HPDE6-E6E7 (cell line): ENCODE data around the gene FAM210A.

Experiments
- DNase-seq: peaks from one replicate; pipeline ENCODE4 v3.0.0; 2011; ENCODE audit warnings: missing footprints; ENCODE audit errors: extremely low spot score

The FAM210A gene

DNA sequence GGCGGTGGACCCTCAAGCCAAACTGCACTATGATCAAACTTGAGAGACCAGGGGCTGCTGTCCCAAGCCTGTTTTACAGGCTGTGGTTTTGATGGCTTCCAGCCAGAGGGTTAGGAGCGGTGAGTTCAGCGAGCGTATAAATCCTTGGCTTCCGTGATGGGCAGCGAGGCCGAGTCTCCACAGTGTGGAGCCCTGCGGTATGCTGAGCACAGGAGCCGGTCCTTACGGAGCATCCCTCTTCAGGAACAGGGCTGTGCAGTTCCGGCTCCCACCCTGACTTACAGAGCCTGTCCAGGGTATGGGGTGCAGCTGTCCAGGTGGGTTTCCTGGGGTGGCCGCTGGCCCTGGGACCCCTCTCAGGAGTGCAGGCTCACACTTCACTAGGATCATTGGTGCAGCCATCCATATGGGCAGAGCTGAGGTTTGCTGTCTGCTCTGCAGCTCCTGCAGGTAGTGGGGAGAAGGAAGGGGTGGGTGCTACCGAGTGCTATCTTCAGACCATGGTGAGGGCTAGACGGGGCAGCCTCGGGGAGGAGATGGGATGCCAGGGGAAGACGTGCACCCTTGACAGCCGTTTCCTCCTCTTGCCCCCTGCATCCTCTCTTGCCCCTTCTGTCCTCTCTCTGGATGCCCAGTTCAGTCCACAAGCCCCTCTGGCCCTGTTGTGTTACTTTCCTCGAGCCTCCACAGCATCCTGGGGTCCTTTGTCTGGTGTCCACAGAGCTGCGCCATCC, 104.3 kb downstream of the FAM210A start:
- DNase-seq = no peak

DNA sequence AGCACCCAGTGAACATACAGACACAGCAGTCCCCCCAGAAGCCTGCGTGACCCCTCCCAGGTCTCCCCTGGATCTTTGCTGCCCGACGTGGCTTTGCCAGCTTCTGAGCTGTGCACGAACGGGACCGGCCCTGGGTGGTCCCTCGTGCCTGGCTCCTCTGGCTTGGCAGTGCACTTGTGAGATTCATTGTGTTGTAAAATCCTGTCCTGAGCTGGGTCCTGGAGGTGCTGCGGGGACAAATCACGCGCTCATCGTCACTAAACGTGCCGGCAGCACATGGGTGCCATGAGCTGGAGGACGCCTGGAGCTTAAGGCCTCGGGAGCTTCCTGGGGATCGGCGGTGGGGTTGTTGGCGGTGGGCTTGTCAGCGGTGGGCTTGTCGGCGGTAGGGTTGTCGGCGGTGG, 104.9 kb downstream of the FAM210A start:
- no peak for DNase-seq

DNA sequence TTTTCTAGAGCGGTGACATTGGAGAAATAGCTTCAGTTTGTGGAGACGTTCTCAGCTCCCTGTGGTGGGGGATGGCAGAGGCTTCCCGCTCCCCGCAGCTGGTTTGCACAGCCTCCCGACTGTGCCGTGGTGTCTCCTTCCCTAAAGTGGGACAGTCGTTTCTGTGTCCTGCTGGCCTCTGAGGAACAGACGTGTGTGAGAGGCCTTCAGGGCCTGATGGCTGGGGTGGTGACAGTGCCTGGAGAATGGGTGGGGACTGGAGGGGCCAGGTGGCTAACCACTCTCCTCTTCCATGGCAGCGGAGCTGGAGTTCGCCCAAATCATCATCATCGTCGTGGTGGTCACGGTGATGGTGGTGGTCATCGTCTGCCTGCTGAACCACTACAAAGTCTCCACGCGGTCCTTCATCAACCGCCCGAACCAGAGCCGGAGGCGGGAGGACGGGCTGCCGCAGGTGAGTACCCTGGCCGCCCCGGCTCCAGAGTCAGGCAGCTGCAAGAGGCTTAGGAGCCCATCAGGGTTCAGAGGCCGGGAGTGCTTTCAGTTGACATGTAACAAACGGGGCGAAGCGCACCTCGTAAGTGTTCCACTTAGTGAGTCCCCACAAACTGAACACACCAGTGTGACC, 105.4 kb downstream of the FAM210A start:
- DNase-seq = no peak

DNA sequence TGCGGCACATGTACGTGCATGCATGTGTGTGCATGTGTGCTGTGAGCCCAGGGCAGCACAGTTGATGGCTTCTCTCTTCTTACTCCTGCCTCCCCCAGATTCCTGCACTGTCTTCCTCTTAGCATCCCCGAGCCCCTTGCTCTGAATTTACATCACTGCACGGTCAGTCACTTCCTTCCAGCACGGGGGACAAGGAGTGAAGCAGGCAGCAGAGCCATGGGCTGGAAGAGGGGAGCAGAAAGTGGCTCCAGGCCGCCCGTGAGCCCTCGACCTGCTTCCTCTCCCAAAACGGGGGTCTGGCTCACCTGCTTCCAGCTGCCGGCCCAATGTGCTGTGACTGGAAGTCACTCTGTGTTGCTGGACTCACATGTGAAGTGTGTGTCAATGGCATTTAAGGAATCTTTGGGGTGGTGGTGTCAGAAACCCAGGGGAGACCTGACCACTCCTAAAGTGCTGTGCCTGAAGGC, 106.1 kb downstream of the FAM210A start:
- DNase-seq = no peak

DNA sequence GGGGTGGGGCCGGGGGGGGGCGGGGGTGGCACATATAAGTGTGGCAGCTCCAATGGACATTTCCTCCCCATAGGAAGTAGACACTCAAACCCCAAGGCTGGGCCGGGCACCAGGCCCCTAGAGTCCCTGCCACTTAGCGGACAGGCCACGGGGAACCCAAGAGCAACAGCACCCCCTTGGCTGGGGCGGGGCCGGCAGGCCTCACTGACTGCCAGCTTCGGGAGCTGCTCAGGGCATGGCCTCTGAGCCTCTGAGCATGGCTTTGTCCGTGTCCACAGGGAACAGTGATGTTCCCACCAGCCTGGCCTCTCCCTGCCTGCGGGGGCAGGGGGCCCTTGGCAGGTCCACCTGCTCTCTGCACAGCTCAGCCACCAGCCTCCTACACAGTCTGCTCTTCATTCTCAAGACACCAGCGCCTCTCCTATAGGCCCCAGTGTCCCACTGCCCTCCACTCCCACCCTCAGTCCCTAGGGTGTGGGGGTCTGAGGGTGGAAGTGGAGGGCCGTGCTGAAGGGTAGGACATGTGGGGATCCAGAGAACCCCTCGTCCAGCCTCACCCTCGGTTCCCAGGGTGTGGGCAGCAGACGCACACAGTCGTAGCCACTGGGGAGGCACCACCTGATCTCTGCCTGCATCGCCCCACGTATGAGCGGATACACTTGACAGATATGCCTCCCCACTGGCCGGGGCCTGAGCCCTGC, 106.7 kb downstream of the FAM210A start:
- no peak for DNase-seq

DNA sequence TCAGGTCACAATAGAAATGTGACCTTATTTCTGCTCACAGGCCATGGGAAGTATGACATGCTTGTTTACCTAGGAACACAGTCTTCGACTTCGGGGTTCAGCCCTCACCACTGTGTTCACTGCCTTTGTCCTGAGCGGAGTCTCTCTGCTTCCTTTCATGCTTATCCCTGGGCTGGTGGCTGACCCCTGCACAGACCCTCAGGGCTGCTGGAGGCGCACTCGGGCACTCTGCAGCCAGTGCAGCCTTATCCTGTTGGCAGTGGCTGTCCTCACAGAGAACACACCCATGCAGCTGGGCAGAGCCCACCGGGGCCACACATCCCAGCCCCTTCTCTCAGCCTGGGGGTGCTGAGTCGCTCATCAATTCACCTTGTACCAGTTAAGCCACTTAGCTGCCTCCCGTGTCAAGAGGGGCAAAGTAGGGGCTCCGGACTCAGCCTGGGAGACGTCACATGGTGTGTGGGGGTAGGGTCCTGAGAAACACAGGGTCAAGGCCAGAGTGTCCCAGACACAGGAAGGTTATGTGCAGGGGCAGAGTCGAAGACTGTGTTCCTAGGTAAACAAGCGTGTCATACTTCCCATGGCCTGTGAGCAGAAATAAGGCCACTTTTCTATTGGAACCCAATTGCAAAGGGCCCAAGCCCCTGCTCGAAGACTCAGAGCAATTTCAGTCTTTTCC, 107.5 kb downstream of the FAM210A start:
- no peak for DNase-seq

DNA sequence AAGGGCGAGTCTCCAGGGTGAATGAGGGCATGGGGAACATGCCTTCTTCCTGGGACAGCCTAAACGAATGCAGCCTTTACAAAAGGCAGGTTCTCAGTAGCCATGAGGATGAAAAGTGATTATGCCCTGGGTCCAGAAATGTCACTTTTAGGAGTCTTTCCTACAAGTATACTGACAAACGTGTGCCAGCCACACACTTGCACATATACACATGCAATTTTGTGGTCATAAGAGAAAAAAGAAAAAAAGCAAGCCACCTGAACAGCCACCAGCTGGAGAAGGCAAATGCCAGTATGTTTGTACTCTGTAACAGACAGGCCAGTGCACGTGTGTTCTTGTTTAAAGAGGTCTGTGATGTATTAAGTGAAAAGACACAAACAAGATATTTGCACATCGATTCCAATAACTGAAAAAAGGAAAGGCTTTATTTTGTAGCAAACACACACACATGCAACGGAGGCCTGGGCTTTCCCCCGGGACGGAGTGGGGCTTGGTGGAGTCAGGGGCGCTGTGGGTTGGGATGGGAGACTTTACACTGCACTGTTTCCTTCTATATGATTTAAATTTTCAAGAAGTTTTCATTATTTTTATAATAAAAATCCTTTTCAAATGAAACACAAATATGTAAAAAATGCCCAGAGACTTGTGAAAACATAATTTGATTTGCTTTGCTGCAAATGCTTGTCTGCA, 108.4 kb downstream of the FAM210A start:
- no peak for DNase-seq

DNA sequence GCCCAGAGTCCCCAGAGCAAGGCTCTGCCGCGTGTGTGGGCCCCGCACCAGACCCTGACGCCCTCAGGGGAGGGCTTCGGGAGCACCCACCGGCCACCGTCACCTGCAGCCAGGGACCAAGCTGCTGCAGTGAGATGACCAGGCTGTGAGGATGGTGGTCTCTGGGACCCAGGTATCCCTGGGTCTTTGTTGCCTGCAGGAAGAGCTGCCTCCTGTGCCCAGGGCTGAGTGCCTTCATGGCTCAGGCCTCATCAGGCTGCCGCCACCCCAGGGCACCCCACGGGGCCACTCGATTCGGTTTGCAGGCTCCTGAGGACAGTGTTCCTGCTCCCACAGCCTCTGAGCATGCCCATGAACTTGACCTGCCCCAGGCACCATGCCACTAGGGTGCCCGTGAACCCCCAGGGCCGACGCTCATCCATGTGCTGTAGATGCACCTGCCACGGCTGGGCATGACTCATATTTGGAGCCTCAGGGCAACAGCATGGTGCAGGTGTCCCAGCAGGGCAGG, 109.8 kb downstream of the FAM210A start:
- DNase-seq = no peak

DNA sequence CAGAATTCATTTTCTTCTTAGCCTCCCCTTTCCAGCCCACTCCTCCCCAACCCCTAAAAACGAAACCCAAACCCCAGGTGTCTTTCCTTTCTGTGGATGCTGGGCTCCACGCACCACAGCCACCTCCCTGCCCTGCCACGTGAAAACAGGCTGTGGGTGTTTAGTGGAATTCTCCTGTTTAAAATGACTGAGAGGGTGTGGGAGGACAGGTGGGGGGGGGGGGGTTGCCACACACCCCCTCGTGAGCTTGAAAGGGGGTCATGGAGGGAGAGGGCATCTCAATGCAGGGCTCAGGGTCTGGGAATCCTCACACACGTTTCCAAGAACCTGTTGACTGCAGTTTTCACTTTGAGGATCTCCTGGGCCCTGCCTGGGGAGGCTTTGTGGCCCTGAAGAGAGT, 110.3 kb downstream of the FAM210A start:
- DNase-seq = no peak

DNA sequence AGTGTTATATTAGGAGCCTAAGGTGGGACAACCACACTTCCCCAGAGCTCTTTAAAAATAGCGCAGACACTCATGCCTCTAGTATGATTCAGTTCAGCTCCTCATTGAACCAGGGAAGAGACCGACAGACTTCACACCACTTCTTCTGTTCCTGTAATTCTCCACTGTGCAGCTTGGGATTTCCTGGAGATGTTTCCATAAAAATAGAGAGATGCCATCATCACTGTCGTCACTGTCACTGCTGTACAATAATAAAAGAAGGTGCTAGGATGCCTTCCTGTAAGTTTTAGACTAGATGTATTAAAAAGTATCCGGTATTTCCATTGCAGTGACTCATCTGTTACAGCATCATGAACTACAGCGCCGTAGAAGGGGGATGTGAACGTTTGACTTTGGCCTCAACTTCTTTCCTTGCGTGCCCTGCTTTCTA, 110.9 kb downstream of the FAM210A start:
- DNase-seq = no peak

DNA sequence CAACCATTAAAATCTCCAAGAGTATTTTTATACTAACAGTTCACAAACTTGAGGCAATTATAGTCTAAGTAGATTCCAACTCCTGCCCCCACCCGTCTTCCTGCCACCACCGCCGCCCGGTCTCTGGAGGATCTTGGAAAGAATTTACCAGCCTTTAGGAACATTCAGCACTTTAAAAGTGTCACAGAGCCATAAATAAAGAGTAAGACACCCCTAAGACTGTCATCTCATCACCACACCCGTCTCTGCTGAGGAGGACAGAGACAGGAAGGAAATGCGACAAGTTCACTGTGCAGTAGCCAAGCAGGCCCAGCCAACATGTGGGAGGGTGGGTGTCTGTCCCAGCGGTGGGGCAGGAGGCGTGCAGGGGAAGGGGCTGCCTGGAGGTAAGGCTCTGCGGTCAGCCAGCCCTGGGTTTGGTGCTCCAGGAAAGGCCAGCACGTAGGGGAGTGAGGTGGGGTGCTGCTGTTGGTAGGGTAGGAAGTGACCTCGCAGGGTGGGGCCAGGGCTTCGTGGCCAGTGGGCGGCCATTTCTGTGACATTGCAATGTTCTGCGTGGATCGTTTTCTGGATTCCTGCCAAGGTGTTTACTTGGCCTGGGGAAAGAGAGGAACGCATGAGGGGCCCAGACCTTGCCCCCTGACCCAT, 111.6 kb downstream of the FAM210A start:
- DNase-seq = no peak

DNA sequence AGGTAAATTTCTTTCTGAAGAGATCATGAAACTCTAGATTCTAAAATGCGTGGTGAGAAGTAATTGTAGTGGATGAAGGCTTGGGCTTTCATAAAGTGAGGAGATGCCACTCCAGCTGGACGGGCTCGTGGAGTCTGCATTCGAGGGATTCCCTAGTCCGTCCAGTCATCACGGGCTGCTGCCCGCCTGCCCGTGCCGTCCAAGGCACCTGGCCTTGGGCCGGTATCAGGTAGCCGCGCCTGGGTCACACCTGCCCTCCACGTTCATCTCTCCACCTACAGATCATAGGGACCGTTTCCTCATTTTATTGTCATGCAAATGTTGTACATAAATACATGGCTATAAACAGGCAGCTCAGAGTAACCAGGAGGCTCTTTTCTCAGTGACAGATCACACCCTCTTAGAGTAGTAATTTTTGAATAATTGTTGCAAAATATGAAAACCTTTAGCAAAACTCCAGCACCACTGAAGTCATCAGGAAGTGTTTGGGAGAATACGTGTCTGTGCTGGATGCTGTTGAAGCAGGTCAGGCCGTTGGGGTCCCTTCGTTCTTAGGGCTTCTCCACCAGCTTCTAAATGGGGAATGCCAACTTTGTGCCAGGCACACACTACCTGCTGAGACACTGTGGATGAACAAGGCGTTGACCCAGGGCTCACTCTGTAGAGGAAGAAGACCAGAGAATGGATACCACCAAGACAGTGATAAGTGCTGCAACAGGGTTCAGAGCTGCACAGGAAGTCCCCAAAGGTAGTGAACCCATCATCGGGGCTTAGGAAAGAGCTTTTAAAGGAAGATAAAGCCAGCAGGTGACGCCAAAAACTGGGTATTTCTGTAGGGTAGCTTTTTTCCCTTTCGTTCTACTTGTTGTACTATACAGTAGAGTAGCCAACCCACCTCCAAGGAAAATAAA, 112.5 kb downstream of the FAM210A start:
- no peak for DNase-seq
